Inflammatory macrophage treated with lipopolysaccharide for 4 hours (primary cell): ENCODE data around the gene MBP.
"Not testable (repeated sequence)": the region's sequence is repeated elsewhere in the genome, so short reads cannot be mapped to it uniquely, and the experiment has no call there.

Source experiments
- DNase-seq: peaks from one replicate; pipeline ENCODE4 v3.0.0-alpha.2; 2020

The MBP gene

DNA sequence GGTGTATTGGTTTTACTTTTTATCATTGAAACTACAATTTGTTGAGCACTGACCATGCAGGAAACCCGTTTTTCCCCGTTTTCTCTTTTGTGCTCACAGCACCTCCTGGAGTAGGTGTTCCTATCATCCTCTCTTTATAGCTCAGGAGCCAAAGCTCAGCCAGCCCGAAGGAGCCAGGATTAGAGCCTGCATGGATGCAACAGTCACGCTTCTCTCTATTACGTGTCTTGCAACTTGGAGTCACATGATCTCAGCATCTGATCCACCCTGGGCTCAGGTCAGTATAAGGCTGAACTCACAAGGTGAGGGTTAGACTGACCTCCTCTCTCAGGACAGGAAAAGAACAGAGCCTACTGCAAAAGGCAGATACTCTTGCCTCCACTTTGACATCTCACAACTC, 150.5 kb downstream of the MBP start:
- DNase-seq = no peak

DNA sequence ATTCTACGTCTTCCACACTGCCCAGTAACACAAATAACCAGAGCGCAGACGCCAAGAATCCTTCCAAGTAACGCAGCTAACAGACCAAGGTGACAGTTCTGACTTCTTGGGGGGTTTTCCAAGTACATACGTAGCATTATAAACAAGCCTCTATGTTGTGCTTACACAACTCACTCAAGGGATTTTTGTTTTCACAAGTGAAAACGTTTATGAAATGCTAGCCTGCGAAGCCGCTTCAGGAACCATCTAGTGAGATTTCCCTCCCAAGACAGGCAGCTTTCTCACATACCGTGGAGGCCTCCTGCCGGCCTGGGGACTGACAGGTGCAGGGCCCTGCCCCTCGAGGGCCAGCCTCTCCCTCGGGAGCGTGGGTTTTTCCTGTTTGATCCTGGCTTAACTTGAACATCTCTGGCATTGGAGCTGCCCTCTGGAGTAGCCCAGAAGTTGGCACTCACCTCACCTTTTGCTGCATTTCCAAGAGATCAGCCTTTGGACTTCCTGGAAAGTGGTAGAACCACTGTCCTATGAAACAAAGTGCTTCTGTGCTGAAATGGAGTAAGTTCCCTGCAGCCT, 151.1 kb downstream of the MBP start:
- DNase-seq = no peak

GRCh38 chr18:76980663-76981395, 151.8 kb downstream of the MBP start:
- DNase-seq = no peak

DNA sequence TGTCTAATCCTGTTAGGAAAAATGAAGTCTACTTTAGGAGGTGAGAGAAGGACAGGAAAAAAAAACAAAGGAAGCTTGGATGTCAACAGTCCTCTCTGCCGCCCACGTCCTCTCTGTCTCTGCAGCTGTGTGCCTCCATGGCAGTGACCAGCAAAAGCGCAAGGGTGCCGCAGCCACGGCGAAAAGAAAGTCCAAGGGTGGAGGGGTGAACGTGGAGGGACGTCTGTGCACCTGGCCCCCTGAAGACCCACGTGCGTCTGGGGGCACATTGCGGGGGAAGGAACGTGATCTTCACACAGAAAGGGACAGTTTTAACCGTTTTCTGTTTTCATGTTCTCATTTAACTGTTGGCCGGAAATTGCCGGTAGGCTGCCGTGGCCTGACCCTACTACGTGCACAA, 152.7 kb downstream of the MBP start:
- no peak for DNase-seq

DNA sequence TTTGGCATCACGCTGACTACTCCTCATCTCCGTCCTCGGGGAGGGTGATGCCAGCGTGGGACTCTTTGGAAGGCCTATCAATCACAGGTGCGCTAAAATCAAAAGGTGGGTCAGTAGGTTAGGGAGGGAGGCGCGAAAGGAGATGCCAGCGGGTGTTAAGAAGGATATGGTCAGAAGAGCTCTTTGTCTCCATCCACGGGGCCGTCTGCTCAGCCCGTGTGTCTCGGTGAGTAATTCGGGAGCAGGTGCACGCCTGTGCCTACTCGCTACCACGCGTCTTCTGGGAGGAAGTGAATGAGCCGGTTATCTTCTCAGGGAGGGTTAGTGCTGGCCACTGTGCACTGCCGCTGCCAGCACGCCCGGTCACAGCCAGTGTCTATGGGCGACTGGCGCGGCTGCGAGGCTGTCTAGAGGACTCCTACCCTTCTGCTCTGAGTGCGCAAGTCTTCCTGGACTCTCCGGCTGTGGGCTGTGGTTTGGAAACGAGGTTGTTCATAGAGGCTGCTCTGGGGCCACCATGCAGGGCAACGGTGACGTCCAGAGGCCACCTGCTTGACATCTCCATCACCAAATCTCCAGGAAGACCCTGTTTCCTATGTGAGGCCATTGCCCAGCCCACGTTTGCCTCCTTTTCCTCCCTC, 153.4 kb downstream of the MBP start:
- no peak for DNase-seq

DNA sequence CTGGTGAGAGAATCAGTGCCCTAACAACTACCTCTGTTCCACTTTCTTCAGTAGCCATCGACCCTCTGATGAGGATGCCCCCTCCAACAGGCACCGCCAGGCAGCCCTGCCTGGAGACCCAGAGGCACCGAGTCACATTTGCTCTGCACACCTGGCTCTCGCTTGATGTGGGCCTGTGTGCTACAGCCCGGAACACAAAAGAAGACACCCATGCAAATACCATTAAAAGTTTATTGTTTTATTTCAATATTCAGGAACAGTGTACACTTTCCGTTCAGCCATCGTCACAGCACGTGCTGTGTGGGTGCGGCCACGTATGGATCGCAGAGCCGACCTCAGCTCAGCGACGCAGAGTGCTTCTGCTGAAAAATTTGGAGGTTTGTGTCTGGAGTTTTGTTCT, 154.0 kb downstream of the MBP start:
- DNase-seq = no peak

DNA sequence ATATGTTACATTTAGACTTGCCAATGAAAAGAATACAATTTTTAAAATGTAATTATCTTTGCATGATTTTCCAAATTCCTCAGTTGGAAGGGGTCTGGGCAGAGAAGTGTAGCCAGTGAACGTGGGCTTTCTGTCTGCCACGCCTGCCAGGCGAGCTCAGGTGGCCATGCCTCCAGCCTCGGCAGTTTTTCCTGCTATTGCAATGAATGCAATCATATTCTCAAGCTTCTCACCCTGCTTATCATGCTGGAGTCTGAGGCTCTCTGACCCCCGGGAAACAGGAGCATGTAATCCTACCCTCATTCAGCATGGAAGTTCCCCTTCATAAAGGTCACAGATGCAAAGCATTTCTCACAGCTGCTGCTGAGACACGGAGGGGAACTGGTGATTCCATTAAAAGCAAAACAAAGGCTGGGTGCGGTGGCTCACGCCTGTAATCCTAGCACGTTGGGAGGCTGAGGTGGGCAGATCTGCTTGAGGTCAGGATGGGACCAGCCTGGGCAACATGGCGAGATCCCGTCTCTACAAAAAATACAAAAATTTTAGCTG, 154.8 kb downstream of the MBP start:
- no peak for DNase-seq

DNA sequence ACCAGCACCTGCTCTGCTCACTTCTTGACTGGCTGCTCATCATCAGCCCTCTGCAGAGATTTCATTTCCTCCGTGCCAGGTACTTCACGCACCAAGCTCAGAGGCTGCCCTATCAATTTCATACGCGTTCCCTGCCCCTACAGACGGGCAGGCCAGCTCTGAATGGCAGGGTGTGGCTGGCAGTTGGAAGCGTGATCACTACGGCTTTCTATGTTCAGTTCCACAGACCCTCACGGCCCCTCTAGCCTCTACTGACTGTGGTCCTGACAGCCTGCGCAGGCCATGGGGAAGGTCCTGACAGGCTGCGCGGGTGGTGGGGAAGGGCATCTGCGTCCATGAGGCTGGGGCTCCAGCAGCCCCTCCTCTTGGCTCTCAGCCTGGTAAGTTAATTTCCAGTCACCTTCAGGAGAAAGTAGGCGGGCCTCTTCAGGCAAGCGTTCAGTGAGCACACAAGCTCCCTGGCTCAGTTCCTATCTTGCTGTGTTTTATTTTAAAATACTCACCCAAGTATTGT, 155.4 kb downstream of the MBP start:
- DNase-seq = no peak

DNA sequence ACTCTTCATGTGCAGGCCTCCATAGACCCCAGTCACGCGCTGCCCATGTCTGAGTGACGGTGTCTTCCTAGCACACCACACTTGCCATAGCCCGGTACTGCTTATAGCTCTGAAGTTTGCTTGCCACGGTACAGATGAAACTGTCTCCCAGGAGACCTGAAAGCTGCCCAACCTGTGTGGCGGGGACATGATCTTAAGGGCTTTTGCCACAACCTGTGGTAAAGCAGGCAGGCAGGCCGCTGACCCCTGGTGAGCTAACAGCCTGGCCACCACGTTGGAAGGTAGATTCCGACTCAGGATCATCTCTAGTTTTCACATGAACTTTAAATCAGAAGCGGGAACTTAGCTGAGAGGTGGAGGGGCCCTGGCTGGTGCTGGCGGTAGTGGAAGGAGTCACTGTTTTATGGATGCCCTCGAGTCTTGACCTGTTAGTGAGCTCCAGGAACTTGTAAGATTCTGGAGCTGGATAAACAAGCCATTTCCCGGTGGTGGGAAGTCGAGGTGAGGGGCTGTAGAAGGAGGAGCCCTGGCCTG, 156.9 kb downstream of the MBP start:
- no peak for DNase-seq

DNA sequence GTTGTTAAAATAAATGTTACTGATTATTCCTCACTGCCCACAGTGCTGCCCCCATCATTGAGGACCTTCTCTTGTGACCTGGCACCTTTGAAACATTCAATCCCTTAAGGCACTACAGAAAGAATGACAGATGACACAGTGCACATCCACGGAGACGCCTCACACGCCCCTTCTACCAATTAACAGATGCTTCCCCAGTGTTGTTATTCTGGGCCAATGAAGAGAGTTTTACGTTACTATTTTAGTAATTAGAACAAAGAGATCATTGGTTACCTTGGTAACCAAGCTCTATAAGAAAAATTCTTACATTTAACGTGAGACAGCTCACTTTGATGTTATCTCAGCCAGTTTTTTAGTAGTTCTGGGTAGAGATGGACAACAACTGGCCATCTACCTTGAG, 158.2 kb downstream of the MBP start:
- DNase-seq = no peak

DNA sequence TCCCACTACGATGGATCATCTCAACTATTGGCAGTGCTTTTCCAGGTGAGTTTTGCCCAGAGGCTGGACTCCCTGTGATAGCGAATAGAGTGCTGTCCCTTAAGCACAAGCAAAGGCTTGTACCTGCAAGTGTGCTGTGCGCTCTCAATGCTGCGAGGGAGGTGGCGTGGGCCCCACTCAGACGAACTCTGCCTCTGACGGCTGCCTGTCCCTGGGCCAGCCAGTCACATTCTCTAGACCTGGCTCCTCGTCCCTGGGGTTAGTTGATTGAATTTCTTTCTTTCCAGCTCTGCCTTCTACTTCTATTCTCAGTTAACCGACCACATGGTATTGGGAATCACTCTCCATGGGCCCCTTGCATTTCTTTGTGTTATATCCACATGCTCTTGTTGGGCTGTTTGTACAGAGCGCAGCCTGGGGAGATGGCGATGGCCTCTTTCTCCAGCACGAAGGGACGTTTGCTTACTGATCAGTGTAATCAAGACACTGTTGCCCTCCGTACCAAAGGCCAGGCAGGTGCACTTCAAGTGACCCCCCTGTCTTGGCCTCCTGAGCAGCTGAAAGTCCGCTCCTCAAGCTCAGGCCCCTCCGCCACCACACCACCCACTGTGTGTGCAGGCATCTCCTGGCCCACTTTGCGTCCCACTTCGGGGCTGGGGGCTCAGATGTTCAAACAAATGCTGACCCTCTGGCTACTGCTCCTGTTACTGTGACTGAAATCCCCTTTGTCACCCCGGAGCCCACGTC, 158.9 kb downstream of the MBP start:
- DNase-seq = no peak

DNA sequence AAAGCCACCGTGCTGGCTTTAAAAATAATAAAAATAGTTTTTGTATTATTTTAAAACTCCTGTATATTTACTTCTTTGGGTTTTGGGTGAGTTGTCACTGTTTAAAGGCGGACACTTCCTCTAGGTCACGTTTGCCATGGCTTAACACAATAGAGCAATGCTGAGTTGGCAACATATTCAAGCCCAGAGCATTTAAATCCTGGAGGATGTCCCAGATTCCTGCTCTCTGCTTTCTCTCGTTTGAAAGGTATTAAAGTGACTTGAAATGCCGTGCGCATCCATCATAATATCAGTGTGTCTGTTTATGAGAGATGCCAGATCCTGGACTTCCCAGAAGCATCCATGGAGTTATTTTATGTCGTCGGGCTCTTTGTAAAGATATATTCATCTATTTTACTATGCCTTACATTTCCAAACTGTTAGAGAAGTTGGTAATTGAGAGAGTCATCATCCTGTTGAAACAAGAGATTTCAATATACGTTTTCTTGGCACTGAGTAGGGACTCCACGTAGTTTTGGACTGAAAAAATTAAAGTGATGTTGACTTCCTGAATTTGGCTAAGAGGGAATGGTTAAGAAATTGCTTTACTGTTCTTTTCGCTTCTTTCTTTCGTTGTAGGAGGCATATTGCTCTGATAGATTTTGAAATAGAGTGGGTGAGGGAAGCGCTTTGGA, 159.6 kb downstream of the MBP start:
- peak; percentile 34 for DNase-seq

DNA sequence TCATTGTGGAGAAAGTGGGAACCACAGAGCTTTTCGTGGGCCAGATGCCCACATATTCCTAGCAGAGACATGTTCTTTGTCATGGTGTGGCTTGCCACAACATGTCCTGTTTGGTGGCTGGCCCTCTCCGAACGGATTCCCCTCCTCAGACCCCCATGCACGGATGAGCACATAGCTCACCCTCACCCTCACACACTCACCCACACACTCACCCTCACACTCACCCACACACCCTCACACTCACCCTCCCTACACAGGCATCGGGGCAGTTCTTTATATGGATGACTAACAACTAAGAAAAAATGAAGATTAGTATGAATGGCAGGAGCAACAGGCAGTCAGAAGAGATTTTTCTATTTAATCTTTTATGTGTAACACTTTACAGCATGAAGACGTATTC, 160.3 kb downstream of the MBP start:
- no peak for DNase-seq

DNA sequence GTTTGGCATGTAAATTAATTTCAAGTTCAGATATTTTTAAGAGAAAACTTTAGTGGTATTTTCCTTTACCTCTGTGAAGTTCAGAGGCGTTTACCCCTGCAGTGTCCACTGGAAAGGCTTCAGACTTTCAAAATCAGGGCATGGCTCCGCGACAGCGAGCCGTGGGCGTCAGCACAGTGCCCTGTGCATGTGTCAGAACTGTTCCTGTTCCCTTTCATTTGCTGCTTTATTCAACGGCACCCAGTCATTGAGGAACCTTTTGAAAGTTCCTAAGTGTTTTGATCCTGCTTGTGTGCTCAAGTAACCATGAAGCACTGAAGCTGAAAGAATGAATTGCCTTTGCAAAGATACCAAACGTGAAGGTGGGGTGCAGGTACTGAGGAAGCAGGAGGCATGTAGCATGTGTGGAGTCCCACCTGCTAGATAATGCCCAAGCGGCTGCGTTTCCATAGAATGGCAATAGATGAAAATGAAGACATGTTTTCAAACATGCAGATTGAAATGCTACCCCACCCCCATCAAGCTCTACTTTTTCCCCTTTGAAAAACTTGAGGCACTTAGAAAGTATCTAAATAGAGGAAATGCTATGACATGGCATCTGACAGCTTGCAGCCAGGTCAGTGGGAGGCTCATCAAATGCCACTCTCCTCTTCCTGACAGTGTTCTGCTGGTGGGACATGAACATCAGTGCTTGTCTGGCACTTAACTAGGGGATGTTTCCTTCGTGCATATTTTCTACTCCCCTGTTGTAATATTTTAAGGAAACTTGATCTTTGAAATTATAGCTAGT, 161.6 kb downstream of the MBP start:
- peak; percentile 82 for DNase-seq

GRCh38 chr18:76967721-76968472, 164.7 kb downstream of the MBP start:
- peak; percentile 66 for DNase-seq

- not testable (repeated sequence) for DNase-seq
Observed at GRCh38 chr18:76967299-76967698, 165.3 kb downstream of the MBP start.

GRCh38 chr18:76965555-76966151, 166.9 kb downstream of the MBP start:
- DNase-seq = not testable (repeated sequence)

DNA sequence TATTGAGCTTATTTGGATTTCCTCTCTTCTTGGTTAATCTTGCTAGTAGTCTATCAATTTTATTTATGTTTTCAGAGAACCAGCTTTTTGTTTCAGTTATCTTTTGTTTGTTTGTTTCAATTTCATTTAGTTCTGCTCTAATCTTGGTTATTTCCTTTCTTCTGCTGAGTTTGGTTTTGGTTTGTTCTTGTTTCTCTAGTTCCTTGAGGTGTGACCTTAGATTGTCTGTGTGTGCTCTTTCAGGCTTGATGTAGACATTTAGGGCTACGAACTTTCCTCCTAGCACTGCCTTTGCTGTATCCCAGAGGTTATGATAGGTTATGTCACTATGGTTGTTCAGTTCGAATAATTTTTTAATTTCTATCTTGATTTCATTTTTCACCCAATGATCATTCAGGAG, 168.6 kb downstream of the MBP start:
- DNase-seq = peak; percentile 51

GRCh38 chr18:76962851-76963250, 169.7 kb downstream of the MBP start:
- DNase-seq = no peak

- DNase-seq = no peak
Observed at GRCh38 chr18:76960528-76961035, 172.0 kb downstream of the MBP start.
